ENCODE results near the gene PAQR3. TPM values are rescaled to one million over a fixed set of nuclear protein-coding genes. Genes with fewer than 3 reads are reported as not detected.
A peak's percentile ranks its signal among the peaks of the same experiment; 100 is the strongest.

Gene PAQR3
- total RNA-seq, 1 donor from 2014 or later, result 6.7 TPM

DNA sequence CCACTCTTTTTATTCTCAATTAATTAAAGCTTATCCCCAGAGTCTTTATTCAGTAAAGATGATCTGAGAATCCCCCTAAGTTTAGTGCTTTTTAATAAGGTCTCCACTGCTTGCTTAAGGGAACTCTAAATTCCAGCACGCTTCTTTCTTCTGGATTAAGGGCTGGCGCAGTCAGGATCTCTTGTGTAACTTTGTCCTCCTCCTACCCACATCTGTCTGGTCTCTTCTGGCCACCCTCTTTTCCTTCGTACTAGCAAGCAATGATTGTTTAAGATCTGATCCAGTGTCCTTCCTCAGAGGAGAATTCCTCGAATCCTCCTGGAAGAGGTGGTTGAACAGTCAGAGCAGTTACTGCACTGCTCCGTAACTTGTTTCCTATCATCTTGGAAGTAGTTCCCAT lies 14.0 kb upstream of the PAQR3 start:
- no peaks in the 10 kb centered on the region for H3K4me1 ChIP-seq
- intact Hi-C loops (cut with DNase I), result loop anchor here (2.0 to 10.0 kb wide), 4 partner anchors 92 to 1262 kb away; no protein-coding TSS in a partner anchor
- H3K27me3 ChIP-seq, result no peaks in the 10 kb centered on the region
- no peak for DNase-seq (ENCODE audit: low spot score in 2 of 2)
- H3K27ac ChIP-seq, result no peak overlapping the region
- no peak overlapping the region for H3K4me3 ChIP-seq
- H3K9me3 ChIP-seq, result no peaks in the 10 kb centered on the region
- no peaks in the 10 kb centered on the region for H3K36me3 ChIP-seq
- TF ChIP-seq, protein P1, sequence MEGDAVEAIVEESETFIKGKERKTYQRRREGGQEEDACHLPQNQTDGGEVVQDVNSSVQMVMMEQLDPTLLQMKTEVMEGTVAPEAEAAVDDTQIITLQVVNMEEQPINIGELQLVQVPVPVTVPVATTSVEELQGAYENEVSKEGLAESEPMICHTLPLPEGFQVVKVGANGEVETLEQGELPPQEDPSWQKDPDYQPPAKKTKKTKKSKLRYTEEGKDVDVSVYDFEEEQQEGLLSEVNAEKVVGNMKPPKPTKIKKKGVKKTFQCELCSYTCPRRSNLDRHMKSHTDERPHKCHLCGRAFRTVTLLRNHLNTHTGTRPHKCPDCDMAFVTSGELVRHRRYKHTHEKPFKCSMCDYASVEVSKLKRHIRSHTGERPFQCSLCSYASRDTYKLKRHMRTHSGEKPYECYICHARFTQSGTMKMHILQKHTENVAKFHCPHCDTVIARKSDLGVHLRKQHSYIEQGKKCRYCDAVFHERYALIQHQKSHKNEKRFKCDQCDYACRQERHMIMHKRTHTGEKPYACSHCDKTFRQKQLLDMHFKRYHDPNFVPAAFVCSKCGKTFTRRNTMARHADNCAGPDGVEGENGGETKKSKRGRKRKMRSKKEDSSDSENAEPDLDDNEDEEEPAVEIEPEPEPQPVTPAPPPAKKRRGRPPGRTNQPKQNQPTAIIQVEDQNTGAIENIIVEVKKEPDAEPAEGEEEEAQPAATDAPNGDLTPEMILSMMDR (IDR thresholded peaks at IDR 0.05), result no peak

DNA sequence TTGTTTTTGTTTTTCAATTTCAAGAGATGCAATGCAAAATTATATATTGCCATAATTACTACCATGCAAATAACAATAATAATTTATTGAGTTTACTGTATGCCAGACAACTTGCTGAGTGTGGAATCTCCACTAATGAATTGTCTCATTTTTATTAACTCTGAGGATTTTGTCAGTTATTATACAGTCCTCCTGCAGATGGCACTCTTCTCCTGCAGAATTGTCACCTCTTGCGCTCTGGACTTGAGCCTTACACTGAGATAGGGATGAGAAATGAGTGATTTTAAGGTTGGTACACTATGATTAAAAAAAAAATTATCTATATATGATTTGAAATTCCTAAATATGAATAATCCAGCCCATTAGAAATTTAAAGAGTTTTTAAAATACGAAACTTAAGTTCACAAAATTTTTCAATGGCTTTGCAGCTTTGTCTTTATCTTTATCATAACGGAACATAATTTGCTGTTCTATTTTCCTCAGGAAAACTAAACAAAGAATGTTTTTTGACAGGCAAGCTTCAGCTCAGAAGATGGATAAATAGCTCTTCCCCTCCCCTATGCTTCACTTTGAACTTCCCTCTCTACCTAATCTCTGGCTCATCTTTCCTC lies 12.7 kb upstream of the PAQR3 start:
- Histone ChIP-seq H3K9me3 (no peaks in the 10 kb centered on the region), H3K4me3 (no peak overlapping the region), H3K36me3 (no peaks in the 10 kb centered on the region), H3K27ac (no peak overlapping the region), H3K4me1 (no peaks in the 10 kb centered on the region), H3K27me3 (no peaks in the 10 kb centered on the region)
- TF ChIP-seq, protein P1 (IDR thresholded peaks at IDR 0.05), result peak; percentile 61 to 79 (median 62)
- intact Hi-C loops (cut with DNase I), result loop anchor here (2.0 to 10.0 kb wide), 4 partner anchors 93 to 1263 kb away; no protein-coding TSS in a partner anchor
- no peak for DNase-seq (ENCODE audit: low spot score in 2 of 2)

GRCh38 chr4:78949735-78950134 lies 10.5 kb upstream of the PAQR3 start:
- Histone ChIP-seq H3K27me3 (no peaks in the 10 kb centered on the region), H3K36me3 (no peaks in the 10 kb centered on the region), H3K4me3 (no peak overlapping the region), H3K9me3 (no peaks in the 10 kb centered on the region), H3K27ac (no peak overlapping the region), H3K4me1 (no peaks in the 10 kb centered on the region)
- intact Hi-C loops (cut with DNase I), result loop anchor here (10.0 kb wide), 3 partner anchors 95 to 725 kb away; no protein-coding TSS in a partner anchor
- DNase-seq (ENCODE audit: low spot score in 2 of 2), result no peak
- TF ChIP-seq, protein P1 (IDR thresholded peaks at IDR 0.05), result no peak

DNA sequence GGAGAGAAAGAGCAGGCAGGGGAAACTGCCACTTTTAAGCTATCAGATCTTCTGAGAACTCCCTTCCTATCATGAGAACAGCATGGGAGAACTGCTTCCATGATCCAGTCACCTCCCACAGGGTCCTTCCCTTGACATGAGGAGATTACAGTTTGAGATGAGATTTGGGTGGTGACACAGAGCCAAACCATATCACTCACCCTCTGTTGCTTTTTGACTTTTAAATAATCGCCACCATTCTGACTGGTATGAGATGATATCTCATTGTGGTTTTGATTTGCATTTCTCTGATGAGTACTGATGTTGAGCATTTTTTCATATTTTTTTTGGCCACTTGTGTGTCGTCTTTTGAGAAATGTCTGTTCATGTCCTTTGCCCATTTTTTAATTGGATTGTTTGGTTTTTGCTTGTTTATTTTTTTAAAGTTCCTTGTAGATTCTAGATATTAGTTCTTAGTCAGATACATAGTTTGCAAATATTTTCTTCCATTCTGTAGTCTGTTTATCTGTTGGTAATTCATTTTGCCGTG lies 6.5 kb upstream of the PAQR3 start:
- Histone ChIP-seq H3K9me3 (no peaks in the 10 kb centered on the region), H3K36me3 (no peaks in the 10 kb centered on the region), H3K27ac (no peak overlapping the region), H3K4me3 (no peak overlapping the region), H3K4me1 (no peaks in the 10 kb centered on the region), H3K27me3 (no peaks in the 10 kb centered on the region)
- intact Hi-C loops (cut with DNase I), result no loop called here
- no peak for DNase-seq (ENCODE audit: low spot score in 2 of 2)
- TF ChIP-seq, protein P1 (IDR thresholded peaks at IDR 0.05), result no peak

DNA sequence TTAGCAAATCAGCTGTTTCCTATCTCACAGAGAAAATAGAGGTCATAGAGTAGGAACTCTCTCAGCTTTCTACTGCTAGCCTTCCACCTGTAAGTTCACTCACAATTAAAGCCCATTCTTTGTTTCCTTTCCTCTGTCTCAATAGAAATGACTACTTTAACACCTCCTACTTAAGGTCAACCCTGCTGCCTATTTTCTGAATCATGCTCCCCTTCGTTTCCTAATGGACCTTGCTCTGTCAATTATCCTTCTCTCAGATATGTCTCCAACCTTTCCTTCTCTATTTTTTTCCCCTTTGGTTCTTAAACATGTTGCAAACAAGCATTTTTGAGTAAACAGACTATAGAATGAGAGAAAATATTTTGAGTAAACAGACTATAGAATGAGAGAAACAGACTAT lies 5.1 kb upstream of the PAQR3 start:
- TF ChIP-seq, protein P1 (IDR thresholded peaks at IDR 0.05), result no peak
- Histone ChIP-seq H3K4me1 (peaks cover 0 to 5% of the 10 kb centered on the region in 2 donors), H3K36me3 (no peaks in the 10 kb centered on the region), H3K9me3 (no peaks in the 10 kb centered on the region), H3K4me3 (no peak overlapping the region), H3K27me3 (no peaks in the 10 kb centered on the region), H3K27ac (no peak overlapping the region)
- DNase-seq (ENCODE audit: low spot score in 2 of 2), result no peak
- intact Hi-C loops (cut with DNase I), result no loop called here
